ENCODE results near the gene DSCAM. TPM values are rescaled to one million over a fixed set of nuclear protein-coding genes. Genes with fewer than 3 reads are reported as not detected.

DSCAM gene
- total and polyA plus RNA-seq, 4 donors = 8.2 to 27.7 (median 15.2) TPM

DNA sequence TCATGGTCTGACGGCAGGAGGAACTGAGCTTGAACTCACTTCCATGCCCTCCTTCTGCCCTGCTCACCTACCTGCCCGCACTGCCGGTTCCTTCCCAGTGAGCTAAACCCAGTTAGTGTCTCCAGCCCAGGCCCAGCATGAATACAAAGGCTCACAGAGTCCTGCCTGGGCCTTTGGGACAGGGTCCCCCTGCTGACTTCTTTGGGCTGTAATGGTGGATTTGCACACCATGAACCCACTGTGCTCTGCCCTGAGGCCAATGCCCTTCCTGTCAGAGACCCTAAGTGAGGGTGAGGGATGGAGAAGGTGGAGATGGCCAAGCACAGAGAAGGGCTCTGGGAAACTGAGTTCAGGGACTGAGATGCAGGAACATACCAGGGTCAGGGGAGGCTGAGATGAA lies 826.3 kb downstream of the DSCAM start:
- H3K4me1 ChIP-seq (ENCODE audit: control insufficient read depth, insufficient read depth, low read length) = no peaks in the 10 kb centered on the region
- no peak for DNase-seq (ENCODE audit: low read depth in 4 of 6, low spot score in 6 of 6)
- no peak overlapping the region for H3K27ac ChIP-seq (ENCODE audit: low read depth, low read length)
- H3K27me3 ChIP-seq (ENCODE audit: control insufficient read depth, insufficient read depth, low read length) = no peaks in the 10 kb centered on the region
- H3K9me3 ChIP-seq (ENCODE audit: control insufficient read depth, insufficient read depth, low read length) = no peaks in the 10 kb centered on the region
- no peak overlapping the region for H3K4me3 ChIP-seq (ENCODE audit: low read depth, low read length)
- 94% methylated on average over 3 of the region's 3 CpGs for WGBS (ENCODE audit: insufficient coverage)
- no peaks in the 10 kb centered on the region for H3K36me3 ChIP-seq (ENCODE audit: control insufficient read depth, insufficient read depth, low read length)

DNA sequence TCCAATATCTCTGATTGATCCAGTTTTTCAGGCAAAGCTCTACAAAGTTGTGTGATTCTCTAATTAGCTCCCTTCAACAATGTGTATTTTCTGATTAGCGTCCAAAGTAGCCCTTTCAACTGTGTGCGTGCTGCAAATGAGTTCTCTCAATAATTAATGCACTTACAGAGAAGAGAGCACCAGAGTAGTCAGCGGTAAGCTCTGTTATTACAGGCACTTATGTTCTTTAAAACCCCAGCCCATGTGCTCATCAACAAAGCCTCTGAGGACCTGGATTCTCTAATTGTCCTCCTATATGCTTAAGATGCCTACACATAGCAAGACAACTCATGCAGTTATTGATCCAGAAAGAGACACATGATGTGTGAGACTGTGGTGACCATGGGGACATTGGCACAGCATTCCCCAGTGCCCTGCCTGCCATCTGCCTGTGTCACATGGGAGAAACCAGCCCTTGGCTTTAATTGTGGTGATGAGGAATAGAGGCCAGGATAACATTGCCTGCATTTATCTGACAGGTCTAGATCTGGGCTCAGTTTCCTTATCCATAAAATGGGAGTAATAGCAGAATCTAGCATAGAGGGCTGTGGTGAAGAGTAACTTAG lies 828.0 kb downstream of the DSCAM start:
- Histone ChIP-seq H3K36me3 (ENCODE audit: control insufficient read depth, insufficient read depth, low read length) (no peaks in the 10 kb centered on the region), H3K27me3 (ENCODE audit: control insufficient read depth, insufficient read depth, low read length) (no peaks in the 10 kb centered on the region), H3K27ac (ENCODE audit: low read depth, low read length) (no peak overlapping the region), H3K4me1 (ENCODE audit: control insufficient read depth, insufficient read depth, low read length) (no peaks in the 10 kb centered on the region), H3K9me3 (ENCODE audit: control insufficient read depth, insufficient read depth, low read length) (no peaks in the 10 kb centered on the region), H3K4me3 (ENCODE audit: low read depth, low read length) (no peak overlapping the region)
- DNase-seq (ENCODE audit: low read depth in 4 of 6, low spot score in 6 of 6) = peak in 1 of 6 donors; percentile 74
- WGBS (ENCODE audit: insufficient coverage) = 58% methylated on average over 2 of the region's 3 CpGs

DNA sequence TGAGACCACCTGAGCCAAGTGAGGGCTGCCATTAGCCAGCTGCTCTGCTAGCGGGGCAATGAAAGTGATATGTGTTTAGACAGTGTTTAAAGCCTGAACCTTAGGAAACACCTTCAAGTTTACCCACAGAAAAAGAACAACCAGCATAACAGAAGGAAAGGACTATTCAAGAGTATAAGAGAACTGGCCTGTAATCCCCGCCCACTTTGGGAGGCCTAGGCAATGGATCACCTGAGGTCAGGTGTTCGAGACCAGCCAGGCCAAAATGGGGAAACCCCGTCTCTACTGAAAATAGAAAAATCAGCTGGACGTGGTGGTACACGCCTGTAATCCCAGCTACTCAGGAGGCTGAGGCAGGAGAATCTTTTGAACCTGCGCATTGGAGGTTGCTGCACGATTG lies 830.3 kb downstream of the DSCAM start:
- Histone ChIP-seq H3K27me3 (ENCODE audit: control insufficient read depth, insufficient read depth, low read length) (no peaks in the 10 kb centered on the region), H3K4me1 (ENCODE audit: control insufficient read depth, insufficient read depth, low read length) (no peaks in the 10 kb centered on the region), H3K36me3 (ENCODE audit: control insufficient read depth, insufficient read depth, low read length) (peaks cover 9% of the 10 kb centered on the region), H3K9me3 (ENCODE audit: control insufficient read depth, insufficient read depth, low read length) (no peaks in the 10 kb centered on the region), H3K27ac (ENCODE audit: low read depth, low read length) (no peak overlapping the region), H3K4me3 (ENCODE audit: low read depth, low read length) (no peak overlapping the region)
- no peak for DNase-seq (ENCODE audit: low read depth in 4 of 6, low spot score in 6 of 6)
- WGBS (ENCODE audit: insufficient coverage) = 94% methylated on average over 4 of the region's 8 CpGs

- Histone ChIP-seq H3K4me3 (ENCODE audit: low read depth, low read length) (no peak overlapping the region), H3K4me1 (ENCODE audit: control insufficient read depth, insufficient read depth, low read length) (no peaks in the 10 kb centered on the region), H3K36me3 (ENCODE audit: control insufficient read depth, insufficient read depth, low read length) (peaks cover 9% of the 10 kb centered on the region), H3K9me3 (ENCODE audit: control insufficient read depth, insufficient read depth, low read length) (no peaks in the 10 kb centered on the region), H3K27me3 (ENCODE audit: control insufficient read depth, insufficient read depth, low read length) (no peaks in the 10 kb centered on the region), H3K27ac (ENCODE audit: low read depth, low read length) (no peak overlapping the region)
- 85% methylated on average over 1 of the region's 3 CpGs for WGBS (ENCODE audit: insufficient coverage)
- DNase-seq (ENCODE audit: low read depth in 4 of 6, low spot score in 6 of 6) = no peak
These were observed 830.7 kb downstream of the DSCAM start for GRCh38 chr21:40016234-40016633.

GRCh38 chr21:40015818-40016217 lies 831.1 kb downstream of the DSCAM start:
- H3K36me3 ChIP-seq (ENCODE audit: control insufficient read depth, insufficient read depth, low read length) = peaks cover 9% of the 10 kb centered on the region
- 98% methylated on average over 3 of the region's 3 CpGs for WGBS (ENCODE audit: insufficient coverage)

DNA sequence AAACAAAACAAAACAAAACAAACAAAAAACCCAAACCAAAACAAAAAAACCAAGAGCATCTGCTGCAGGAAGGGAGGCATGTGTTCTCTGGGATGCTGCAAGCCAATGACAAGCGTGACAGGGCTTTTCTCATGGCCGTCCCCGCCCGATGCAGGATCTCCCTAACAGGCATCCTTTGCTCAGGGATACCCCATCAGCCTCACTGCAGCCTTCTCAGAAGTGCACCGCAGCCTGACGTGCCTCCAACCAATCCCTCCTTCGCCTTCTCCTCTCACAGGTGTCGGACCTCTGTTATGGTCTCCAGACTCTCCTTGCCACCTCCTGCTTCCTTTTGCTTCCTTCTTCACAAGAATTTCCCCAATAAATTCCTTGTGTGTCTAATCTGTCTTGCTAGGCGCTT lies 832.6 kb downstream of the DSCAM start:
- Histone ChIP-seq H3K4me3 (ENCODE audit: low read depth, low read length) (no peak overlapping the region), H3K4me1 (ENCODE audit: control insufficient read depth, insufficient read depth, low read length) (no peaks in the 10 kb centered on the region), H3K9me3 (ENCODE audit: control insufficient read depth, insufficient read depth, low read length) (no peaks in the 10 kb centered on the region), H3K27me3 (ENCODE audit: control insufficient read depth, insufficient read depth, low read length) (no peaks in the 10 kb centered on the region), H3K27ac (ENCODE audit: low read depth, low read length) (no peak overlapping the region), H3K36me3 (ENCODE audit: control insufficient read depth, insufficient read depth, low read length) (peaks cover 9% of the 10 kb centered on the region)
- 96% methylated on average over 9 of the region's 9 CpGs for WGBS (ENCODE audit: insufficient coverage)
- no peak for DNase-seq (ENCODE audit: low read depth in 4 of 6, low spot score in 6 of 6)

More at GRCh38 chr21:40015818-40016217, 831.1 kb downstream of the DSCAM start:
- Histone ChIP-seq H3K4me3 (ENCODE audit: low read depth, low read length) (no peak overlapping the region), H3K27ac (ENCODE audit: low read depth, low read length) (no peak overlapping the region), H3K9me3 (ENCODE audit: control insufficient read depth, insufficient read depth, low read length) (no peaks in the 10 kb centered on the region), H3K4me1 (ENCODE audit: control insufficient read depth, insufficient read depth, low read length) (no peaks in the 10 kb centered on the region), H3K27me3 (ENCODE audit: control insufficient read depth, insufficient read depth, low read length) (no peaks in the 10 kb centered on the region)
- no peak for DNase-seq (ENCODE audit: low read depth in 4 of 6, low spot score in 6 of 6)

DNA sequence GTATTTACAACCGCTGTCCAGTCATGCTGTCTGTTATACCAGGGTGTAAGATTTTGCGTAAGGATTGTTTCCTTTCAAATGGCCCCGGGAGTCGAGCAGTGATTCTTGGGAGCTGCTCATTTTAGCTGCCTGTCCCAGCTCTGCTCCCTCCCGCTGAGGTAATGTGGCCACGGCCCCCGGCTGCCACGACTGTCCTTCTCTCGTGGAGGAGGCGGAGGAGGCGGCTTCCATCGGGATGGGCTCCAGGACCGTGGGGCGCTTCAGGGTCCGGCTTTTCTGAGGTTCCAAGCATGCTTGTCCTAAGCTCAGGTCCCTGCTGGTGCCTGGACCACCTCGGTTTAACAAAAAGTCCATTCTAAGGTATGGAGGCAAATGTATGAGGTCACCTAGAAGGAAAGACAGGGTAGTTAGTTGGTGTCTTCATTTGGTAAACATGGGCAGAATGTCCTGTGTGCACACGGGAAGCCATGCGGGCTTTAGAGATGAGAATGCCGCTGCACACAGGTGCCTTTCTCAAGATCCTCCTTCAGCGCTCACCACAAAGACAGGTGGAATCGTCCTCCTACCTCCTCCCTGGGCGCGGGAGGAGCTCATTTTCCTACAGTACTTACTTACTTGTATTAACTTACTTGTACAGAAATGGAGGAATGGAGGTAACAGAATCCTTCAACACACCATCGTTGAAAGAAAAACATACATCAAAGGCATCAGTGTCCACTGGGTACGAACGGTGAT lies 833.8 kb downstream of the DSCAM start:
- WGBS (ENCODE audit: insufficient coverage) = 90% methylated on average over 20 of the region's 26 CpGs
- Histone ChIP-seq H3K27me3 (ENCODE audit: control insufficient read depth, insufficient read depth, low read length) (no peaks in the 10 kb centered on the region), H3K9me3 (ENCODE audit: control insufficient read depth, insufficient read depth, low read length) (no peaks in the 10 kb centered on the region), H3K4me1 (ENCODE audit: control insufficient read depth, insufficient read depth, low read length) (no peaks in the 10 kb centered on the region), H3K4me3 (ENCODE audit: low read depth, low read length) (no peak overlapping the region), H3K36me3 (ENCODE audit: control insufficient read depth, insufficient read depth, low read length) (peaks cover 9% of the 10 kb centered on the region), H3K27ac (ENCODE audit: low read depth, low read length) (no peak overlapping the region)
- DNase-seq (ENCODE audit: low read depth in 4 of 6, low spot score in 6 of 6) = no peak

- Histone ChIP-seq H3K27me3 (ENCODE audit: control insufficient read depth, insufficient read depth, low read length) (no peaks in the 10 kb centered on the region), H3K36me3 (ENCODE audit: control insufficient read depth, insufficient read depth, low read length) (peaks cover 9% of the 10 kb centered on the region), H3K4me3 (ENCODE audit: low read depth, low read length) (no peak overlapping the region), H3K9me3 (ENCODE audit: control insufficient read depth, insufficient read depth, low read length) (no peaks in the 10 kb centered on the region), H3K27ac (ENCODE audit: low read depth, low read length) (no peak overlapping the region), H3K4me1 (ENCODE audit: control insufficient read depth, insufficient read depth, low read length) (no peaks in the 10 kb centered on the region)
- no CpG with 5 or more reads among the region's 1 CpG for WGBS (ENCODE audit: insufficient coverage)
- DNase-seq (ENCODE audit: low read depth in 4 of 6, low spot score in 6 of 6) = no peak
These were observed 835.6 kb downstream of the DSCAM start for GRCh38 chr21:40011371-40011770.

GRCh38 chr21:40002978-40003377 lies 844.0 kb downstream of the DSCAM start:
- WGBS (ENCODE audit: insufficient coverage) = no CpG with 5 or more reads among the region's 1 CpG

More at GRCh38 chr21:40002978-40003377, 844.0 kb downstream of the DSCAM start:
- H3K36me3 ChIP-seq (ENCODE audit: control insufficient read depth, insufficient read depth, low read length) = no peaks in the 10 kb centered on the region
- no peaks in the 10 kb centered on the region for H3K9me3 ChIP-seq (ENCODE audit: control insufficient read depth, insufficient read depth, low read length)
- DNase-seq (ENCODE audit: low read depth in 4 of 6, low spot score in 6 of 6) = no peak
- H3K27me3 ChIP-seq (ENCODE audit: control insufficient read depth, insufficient read depth, low read length) = no peaks in the 10 kb centered on the region
- no peak overlapping the region for H3K27ac ChIP-seq (ENCODE audit: low read depth, low read length)
- H3K4me1 ChIP-seq (ENCODE audit: control insufficient read depth, insufficient read depth, low read length) = no peaks in the 10 kb centered on the region
- H3K4me3 ChIP-seq (ENCODE audit: low read depth, low read length) = no peak overlapping the region

All from spinal cord (tissue), 10 donors.